ENCODE measurements around the gene EHHADH.

EHHADH gene

DNA sequence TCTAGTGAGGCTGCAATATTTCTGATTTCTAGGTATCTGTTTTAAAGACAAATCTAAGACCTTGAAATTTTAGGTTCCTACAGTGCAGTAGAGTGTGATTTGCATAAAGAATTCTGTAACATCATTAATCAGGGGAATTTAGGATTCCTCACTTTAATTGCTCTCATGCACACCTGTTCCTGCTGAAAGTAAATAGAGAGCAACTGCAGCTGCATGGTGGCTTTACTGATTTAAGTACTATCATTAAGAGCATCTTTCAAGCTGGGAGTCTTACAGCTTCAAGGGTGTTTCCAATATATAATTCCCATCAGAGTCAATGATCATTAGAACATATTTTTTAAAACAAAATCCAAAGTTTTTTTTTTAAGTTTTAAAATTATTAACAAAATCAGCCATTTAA is 65.0 kb downstream of the EHHADH start:
- DNase-seq: peak in 2 of 3 experiments; percentile 58 to 89

DNA sequence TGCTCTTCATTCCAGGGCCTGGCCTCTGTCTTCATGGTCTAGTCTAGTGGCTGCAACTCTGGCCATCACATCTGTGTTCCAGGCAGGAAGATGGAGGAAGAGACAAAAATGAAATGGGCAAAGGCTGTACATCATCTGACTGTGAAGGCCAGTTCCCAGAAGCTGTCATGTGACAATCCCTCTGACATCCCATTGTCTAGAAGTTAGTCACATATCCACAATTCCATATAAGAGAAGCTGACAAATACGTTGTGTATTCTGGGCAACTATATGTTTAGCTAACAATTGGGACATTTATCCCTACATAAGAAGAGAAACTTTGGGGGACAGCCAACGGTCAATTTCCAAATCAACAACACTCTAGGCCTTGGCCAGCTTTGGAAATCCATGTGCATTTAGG is 66.5 kb downstream of the EHHADH start:
- DNase-seq: no peak

GRCh38 chr3:185176750-185177359 is 77.0 kb downstream of the EHHADH start:
- peak; percentile 38 to 79 (median 54) for DNase-seq

DNA sequence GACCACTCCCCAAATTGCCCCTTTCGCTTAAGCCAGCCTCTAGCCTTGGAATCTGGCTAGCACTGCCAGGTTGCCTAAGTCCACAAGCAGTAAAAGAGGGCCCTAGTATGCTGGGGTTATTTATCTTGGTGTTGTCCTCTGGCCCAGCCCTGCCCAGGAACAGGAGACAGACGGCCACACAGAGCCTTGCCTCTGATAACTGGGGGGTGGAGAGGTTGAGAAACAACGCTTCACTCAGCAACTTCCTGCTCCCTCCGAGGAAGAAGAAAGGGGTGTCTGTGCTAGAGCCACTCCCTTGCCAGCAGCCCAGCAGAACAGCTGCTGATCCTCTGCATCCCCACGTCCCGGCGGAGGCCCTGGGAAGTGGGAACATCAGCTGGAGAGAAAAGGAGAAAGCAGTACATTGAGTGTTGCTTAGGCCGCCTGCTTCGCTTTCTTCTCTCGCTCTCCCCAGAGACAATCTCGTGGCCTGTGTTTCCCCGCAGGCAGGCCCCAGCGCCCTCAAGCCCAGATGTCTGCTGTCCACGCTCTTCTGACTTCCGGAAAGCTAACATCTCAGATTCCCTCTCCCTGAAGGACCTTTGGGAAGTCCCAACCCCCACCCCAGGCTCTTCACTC is 78.4 kb downstream of the EHHADH start:
- peak; percentile 37 to 69 (median 62) for DNase-seq

DNA sequence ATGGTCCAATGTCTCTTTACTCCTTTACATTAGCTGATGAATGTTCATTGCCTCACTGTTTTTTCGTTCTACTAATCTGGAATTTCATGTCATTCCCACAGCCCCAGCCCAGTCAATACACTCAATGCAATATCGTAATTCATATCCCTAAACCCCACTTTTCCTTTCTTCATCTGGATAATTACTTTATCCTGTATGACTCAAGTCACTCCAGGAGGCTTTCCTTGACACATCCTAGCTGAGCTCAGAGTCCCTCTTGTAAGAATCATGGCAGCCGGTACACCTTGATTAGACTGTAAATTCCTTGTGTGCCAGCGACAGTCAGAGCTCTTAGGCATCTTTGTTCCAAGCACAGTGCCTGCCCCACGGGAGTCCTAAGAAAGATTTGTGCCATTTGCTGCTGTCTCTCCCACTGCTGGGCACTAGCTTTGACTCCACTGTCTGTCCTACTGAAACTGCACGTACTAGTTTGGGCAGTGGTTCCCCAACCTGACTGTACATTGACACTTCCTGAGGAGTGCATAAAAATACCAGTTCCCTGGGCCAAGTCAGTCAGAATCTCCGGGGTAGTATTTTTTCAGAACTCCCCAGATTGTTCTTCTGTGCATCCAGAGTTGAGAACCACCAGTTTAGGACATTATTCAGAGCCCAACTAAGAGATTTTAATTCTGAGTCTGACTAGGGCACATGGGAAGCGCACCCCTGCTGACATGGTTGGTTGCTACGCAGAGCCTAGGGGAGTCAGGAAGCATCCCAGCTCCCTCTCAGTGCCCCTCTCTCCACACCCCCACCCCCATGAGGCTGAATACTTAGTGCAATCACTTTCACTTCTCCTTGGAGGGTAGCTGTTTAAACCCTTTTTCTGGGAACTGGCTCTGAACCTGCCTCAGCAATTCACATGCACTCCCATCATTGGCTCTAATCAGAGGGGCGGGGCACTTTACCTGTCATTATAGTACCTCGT is 81.5 kb downstream of the EHHADH start:
- no peak for DNase-seq

DNA sequence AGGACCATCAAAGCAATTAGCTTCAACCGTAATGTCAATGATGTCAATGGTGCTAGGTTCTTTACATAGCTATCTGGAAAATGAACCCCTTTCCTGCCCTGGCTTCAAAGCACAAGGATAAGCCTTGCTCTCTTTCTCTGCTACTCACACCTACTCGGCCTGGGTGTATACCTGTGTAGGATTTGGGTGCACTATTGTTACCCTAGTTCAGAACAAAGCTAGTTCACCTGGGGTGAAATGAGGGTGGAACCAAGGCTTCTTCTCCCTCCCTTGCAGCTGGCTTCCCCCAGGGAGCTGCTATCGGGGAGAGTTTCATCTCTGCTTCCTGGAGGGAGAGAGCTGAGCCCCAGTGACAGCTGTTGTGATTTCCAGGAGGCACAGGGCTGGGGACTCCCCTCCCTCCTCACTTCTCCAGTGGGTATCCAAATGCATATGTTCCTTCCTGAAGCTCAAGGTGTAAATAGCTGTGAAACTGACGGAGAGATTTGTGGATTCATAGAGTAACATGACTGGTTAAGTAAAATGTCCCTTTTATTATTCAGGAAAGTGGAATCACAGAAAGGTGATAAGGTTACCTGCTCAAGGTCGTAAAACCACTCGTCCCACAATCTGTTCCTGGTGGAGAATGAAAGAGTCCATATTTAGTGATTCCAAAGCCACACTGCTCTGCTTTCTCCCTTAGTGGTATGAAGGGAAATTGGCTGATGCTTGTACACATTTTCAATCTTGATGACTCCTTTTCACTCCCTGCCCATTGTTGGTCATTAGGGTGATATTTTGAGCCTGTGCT is 89.2 kb downstream of the EHHADH start:
- DNase-seq: peak in 2 of 3 experiments; percentile 12 to 15

- DNase-seq: no peak
Observed at GRCh38 chr3:185162634-185163033, 91.2 kb downstream of the EHHADH start.

- no peak for DNase-seq
Observed at GRCh38 chr3:185161761-185162160, 92.1 kb downstream of the EHHADH start.

- no peak for DNase-seq
Observed at GRCh38 chr3:185157347-185157746, 96.5 kb downstream of the EHHADH start.

DNA sequence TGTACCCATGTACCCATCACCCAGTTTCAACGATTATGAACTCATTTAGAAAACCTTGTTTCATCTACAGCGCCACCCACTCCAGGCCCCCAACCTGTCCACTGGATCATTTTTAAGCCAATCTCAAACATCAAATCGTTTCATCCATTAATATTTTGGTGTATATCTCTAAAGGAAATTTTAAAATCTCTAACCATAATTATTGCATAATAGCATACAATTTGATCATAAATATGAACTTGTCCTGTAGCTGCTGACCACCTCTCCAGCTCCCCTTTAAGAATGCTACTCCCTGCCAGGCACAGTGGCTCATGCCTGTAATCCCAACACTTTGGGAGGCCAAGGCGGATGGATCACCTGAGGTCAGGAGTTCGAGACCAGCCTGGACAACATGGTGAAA is 98.2 kb downstream of the EHHADH start:
- DNase-seq: no peak

DNA sequence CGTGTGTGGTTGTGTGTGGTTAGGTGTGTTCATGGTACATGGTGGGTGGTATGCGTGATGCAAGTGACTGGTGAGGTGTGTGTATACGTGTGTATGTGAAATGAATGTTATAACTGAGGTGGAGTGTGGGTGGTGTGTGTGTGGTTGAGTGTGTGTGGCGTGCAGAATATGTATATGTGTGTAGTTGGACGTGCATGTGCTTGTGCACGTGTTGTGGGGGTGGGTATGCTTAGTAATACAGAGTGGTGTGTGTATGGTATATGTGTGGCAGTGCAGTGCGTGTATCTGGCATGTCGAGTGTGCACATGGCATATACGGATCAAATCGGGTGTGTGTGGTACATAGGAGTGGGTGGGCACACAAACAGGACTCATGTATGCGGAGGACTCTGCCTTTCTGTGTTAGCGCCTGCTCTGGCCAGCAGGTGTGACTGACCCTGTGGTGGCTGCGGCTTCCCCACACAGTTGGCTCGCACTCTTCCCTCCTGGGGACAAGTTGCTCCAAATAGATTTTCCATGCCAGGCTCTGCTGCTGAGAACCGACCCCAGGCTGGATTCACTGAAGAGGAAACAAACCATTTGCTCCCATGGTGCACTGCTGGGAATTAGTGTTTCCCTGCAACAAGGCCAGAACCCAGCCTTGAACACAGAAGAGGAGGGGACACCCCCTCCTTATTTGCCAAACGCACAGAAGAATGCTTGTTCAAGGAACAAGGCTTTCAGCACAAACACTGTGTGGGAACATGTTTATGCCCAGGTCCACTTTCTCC is 99.8 kb downstream of the EHHADH start:
- no peak for DNase-seq

GRCh38 chr3:185153171-185153771 is 100.6 kb downstream of the EHHADH start:
- DNase-seq: peak in 2 of 3 experiments; percentile 57 to 84

DNA sequence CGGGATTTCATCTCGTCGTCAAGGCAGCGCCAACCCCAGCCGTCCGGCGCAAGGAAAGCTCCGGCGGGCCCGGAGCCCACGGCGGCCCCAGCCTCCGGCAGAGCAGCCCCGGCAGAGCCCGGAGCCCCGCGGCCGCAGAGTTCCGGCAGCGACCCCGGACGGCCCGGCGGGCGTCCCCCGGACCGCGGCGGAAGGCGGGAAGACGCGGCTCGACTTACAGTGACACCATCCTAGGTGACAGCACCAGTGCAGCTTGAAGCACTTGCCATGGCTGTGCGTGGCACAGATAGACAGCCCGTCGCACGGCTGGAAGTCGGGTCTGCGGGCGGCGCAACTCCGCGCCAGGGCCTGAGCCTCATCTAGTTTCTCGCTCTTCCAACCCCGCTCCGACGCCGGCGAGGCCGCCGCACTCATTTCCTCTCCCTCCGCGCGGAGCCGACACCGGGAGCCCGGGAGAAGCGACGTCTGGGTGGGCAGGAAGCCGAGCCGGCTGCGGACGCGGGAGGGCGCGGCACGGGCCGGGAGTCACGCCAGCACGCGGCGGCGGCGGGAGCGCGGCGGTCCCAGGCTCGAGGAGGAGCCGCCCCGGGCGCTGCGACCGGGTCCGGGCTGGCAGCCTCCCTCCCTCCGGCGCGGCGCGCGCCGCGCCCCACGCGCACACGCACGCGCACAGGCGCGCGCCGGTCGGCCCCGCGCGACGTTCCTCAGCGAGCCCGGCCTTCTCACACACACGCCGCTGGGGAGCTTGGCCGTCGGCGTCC is 101.3 kb downstream of the EHHADH start, which contains the start of gene C3orf70:
Gene C3orf70, minus strand, starts transcription at position 651 of the 761 bp plus-strand sequence. Its CDS starts 237 bp downstream, at position 414.
- peak; percentile 63 to 86 (median 84) for DNase-seq

- DNase-seq: no peak
Observed at GRCh38 chr3:185151964-185152409, 101.9 kb downstream of the EHHADH start.

DNA sequence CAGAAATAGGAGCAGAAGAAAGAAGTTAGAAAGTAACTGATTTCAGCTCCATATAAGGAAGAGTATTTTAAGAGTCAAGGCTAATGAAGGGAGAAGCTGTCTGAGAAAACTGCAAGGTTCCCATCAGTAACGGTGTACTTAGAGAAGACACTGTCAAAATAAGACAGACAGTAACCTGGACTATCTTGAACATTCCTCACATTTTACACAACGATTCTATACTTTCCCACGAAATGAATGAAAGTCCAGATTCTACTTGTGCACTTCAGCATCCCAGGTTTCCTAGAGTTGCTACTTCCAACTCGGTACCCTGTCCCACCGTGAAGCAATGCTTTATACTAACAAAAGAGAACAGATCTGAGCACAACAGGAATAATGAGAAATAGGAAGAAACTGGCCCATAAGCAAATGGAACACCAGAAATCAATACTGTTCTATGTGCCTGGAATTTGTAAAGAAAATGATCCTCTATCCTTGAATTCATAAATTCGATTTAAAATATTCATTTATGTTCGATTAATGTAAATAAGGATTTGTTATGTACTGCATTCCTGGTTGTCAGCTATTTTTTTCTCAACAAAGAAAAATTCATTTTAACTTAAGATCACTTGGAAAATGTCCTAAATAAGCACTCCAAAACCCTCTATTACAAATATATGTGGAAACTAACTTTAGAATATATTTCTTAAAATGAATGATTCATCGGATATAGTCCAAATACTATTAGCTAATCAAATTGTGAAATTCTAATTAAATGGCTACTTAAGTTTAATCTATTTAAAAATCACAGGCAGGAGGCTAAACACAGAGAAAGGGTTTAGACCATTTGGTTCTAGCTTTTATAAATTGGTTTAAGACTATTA is 102.5 kb downstream of the EHHADH start:
- peak in 1 of 3 experiments; percentile 24 for DNase-seq

GRCh38 chr3:185150561-185150960 is 103.3 kb downstream of the EHHADH start:
- DNase-seq: no peak

GRCh38 chr3:185149591-185149990 is 104.3 kb downstream of the EHHADH start:
- DNase-seq: no peak

- DNase-seq: no peak
Observed at GRCh38 chr3:185145511-185145910, 108.3 kb downstream of the EHHADH start.

DNA sequence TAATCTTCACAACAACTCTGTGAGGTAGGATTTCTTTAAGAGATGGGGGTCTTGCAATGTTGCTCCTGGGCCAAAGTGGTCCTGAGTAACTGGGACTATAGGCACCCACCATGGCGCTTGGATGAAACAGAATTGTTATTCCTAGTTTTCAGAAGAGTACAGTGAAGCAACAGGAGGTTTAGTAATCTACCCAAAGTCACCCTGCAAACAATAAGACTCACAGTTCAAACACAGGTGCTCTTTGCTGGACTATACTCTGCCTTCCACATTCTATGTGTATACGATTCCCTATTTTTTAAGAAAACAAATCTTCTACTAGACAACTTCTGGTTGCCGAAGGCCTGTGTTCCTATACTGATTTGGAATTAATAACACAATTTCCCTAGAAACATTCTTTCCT is 109.1 kb downstream of the EHHADH start:
- no peak for DNase-seq

Data from NCI-H1417 (cell line).